GM12892 (cell line): ENCODE measurements around the gene RAB14.

Experiments used
- POLR2A ChIP-seq: IDR thresholded peaks from 2 replicates; pipeline ENCODE4 v1.6.1; 2011; ENCODE audit warnings: low read depth, low read length, control low read depth
- POLR2AphosphoS5 ChIP-seq: IDR thresholded peaks from 2 replicates; pipeline ENCODE4 v1.6.1; 2011; ENCODE audit warnings: low read depth, low read length, control low read depth
- TAF1 ChIP-seq: IDR thresholded peaks from 2 replicates; pipeline ENCODE4 v1.6.1; 2011; ENCODE audit warnings: low read depth, mild to moderate bottlenecking, control low read depth, low read length, borderline replicate concordance

DNA sequence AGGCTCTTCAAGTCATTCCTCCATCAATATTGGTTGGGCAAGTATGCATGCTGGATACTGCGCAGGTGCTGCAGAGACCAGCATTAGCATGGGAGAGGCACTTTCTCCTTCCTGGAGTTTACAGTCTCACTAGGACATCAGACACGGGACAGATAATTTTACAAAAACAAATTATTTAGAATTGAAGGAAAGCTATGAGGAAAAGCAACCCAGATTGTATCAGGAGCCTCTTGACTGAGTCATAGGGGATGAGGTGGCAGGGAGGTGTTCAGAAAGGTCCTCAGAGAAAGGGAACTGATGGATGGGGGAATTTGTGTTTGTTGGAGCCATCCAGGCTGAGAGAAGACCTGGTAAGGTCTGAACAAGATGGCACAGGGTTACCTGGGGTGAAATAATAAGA is 24.5 kb upstream of the RAB14 start:
- TF ChIP-seq POLR2AphosphoS5, result no peak
- TF ChIP-seq POLR2A, result no peak
- no peak for TF ChIP-seq TAF1
